MM.1S (cell line): Measurements from ENCODE around the gene DHRS7B.

Experiments used
- CTCF ChIP-seq: fragments of 300-600 bp; sonication (generic); IDR thresholded peaks from 2 replicates; pipeline ENCODE4 v1.5.1; 2016; ENCODE audit warnings: antibody characterized with exemption, low read length, mixed read lengths
- EZH2 ChIP-seq: fragments of 300-600 bp; sonication (generic); optimal IDR thresholded peaks from 2 replicates; pipeline ENCODE3; 2017; ENCODE audit warnings: low read depth, mild to moderate bottlenecking, antibody characterized with exemption, low read length, mixed read lengths
- EZH2phosphoT487 ChIP-seq: fragments of 300-600 bp; sonication (generic); IDR thresholded peaks from 2 replicates; pipeline ENCODE4 v1.6.1; 2018; ENCODE audit warnings: antibody characterized with exemption, low read length

GRCh38 chr17:21215935-21216334 lies 89.2 kb downstream of the DHRS7B start:
- no peak for TF ChIP-seq CTCF
- TF ChIP-seq EZH2phosphoT487 = no peak
- TF ChIP-seq EZH2 = no peak
